HG03280 (cell line): ENCODE measurements around the gene PPP1R16B.

Experiments used
- ATAC-seq: cut with Tn5 transposase; IDR thresholded peaks from one replicate; pipeline ENCODE4 v1.9.1; 2021; ENCODE audit warnings: mild to moderate bottlenecking, moderate library complexity; ENCODE audit not compliant: unreplicated experiment

The PPP1R16B gene

DNA sequence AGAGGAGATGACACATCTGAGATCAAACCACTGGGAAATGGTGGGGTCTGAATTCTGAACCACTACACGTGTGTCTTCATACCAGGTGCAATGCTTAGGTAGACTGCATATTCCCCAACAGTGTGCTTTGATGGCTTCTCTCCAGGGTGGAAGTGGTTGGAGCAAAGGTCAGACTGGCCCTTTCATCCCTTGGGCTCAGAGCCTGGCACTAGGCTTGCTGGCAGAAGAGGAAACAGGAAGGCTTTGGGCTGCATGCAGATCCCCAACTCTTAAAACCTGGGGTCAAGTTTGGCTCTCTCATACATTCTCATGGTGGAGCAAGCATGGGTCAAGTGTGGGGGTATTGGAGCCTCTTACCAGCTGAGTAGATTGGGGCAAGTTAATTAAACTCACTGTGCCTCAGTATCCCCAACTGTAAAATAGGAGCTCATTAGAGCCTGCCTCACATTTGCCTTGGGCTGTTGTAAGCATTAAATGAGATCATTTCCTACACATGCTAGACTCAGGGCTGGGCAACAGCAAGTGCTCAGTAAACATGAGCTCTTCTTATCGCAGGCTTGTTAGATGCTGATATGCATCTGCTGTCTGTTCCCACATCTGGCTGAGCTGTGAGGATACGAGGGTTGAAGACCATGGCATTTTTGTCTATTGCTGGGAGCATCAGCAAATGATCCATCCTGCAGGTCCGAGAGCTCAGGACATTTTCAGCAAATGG, 69.1 kb downstream of the PPP1R16B start:
- ATAC-seq = no peak

DNA sequence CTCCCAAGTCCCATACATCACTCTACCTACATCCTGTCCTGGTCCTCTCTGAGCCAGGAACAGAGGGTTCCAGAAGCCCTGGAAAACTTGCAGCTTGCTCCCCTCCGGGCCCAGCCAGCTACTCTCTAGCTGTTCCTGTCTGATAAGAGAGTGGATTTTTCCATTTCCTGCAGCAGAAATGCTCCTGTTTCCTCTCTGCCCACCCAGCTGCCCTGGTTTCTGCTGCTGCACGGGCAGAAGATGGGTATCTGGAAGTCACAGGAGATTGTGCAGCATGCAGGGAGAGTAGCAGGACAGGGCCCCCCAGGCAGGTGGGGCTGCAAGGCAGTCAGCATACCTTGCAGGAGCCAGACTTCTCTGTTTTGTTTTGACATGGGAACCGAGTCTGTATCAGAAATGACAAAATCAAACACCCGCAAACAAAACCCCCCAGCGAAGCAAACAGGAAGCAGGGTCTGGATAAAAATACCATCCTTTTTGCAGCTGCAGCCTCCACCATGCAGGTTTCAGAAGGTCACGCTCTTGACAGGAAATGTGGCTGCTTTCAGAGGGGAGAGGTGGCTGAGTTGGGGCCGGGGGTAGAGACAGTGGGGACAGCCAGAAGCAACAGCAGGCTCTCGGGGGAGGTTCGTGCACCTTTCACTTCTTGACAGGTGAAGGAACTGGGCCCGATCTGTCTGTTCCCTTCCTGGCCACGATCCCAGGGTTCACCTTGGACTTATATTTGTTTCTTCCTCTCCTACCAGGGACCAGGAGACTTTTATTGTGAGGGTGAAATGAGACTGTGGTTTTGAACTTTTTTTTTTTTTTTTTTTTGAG, 69.9 kb downstream of the PPP1R16B start:
- peak; percentile 68 for ATAC-seq

DNA sequence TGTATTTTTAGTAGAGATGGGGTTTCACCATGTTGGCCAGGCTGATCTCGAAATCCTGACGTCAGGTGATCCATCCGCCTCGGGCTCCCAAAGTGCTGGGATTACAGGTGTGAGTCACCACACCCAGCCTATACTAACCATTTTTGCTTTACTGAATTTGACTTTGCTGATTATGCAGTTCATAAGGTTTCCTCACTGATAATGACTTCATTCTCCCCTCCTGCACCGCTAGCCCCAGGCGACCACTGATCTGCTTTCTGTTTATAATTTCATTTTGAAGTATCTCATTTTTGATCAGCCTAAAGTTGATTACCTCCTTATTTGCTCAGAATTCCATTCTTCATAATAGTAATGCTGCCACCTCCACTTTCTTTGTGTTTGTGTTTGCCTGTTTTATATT, 72.0 kb downstream of the PPP1R16B start:
- no peak for ATAC-seq

DNA sequence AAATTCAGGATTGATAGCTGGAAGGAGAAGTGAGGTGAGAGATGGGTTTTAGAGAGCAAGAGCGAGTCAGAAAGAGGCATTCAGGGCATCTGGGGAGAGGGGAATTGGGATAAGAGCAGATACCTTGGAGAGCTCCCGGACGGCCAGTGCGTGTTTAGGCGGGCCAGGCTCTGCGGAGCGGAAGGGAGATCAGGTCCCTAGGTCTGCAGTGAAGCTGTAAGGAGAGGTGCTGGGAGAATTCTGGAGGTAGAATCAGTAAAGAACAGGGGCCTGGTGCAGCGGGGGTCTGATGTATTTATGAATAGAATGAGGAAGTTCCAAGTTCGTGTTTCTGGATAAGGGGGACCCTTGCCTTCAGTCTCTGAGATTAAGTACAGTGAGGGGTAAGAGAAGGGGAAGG, 73.4 kb downstream of the PPP1R16B start:
- ATAC-seq = no peak

DNA sequence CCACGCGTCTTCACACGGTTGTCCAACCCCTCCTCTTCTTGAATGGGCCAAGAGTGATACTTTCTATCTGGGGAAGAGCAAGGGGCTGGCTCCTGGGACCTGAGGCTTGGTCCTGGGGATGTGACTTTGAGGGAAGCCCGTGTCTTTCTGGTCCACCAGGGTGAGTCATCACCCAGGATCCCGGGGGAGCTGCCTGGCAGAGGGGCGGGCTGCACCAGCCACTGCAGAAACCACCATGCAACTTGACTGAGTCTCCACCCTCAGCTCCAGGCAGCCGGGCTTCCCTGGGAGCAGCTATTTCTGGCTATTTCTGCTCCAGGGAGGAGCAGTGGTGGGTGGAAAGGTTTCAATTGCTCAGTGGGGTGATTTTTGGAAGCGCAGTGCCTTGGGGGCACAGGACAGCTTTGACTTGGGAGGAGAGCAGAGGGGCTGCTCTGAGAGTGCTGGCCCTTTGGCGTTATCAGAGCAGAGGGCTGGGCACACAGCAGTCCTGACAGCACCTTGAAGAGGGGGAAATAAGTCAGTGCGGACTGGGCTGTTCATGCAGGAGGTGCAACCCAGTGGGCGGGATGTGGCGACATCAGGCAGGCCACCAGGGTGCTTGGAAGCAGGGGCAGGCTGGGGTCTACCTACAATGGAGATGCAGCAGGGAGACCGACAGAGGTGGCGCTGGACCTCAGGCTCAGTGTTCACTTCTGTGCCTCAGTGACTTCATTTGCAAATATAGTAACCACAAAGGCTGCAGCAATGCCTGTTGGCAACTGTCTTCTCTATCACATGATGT, 75.6 kb downstream of the PPP1R16B start:
- ATAC-seq = no peak

DNA sequence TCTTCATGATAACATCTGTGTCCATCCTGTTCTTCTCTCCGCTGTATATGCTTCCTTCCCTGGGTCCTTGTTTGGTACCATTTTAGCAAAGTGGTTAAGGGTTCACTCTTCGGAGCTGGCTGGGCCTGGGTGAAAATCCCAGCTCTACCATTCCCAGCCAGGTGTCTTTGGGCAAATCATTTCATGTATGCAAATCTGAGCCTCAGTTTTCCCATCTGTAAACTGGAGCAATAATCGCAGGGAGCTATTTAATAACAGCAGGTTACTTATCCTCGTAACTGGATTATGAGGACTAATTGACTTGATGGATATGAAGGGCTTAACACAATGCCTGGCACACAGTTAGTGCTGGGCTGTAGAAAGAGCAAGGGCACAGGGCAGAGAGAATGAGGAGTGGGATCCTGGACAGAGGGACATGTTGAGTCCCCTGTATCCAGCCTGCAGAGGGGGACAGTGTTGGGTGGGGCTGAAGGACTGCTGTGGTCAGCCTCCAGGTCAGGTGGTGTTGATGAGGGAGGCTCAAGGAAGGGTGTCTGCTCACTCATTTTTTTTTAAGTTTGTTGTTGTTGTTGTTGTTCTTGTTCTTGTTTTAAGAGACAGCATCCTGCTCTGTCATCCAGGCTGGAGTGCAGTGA, 76.4 kb downstream of the PPP1R16B start:
- no peak for ATAC-seq

DNA sequence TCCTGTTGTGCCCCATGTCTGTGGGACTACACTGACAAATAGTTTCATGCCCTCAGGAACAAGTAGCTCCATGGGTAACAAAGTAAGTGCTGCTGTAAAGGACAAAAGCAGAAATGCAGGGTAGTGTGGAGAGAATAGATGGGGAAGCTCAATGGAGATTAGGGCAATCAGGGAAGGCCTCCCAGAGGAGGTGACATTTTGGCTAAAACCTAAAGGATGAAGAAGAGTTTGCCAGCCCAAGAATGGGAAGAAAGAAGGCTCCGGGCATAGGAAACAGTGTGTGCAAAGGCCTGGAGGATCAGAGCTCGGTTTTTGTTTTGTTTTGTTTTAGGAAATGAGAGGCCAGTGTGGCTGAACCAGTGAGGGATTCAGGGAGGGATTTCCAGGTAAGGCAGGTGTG, 77.1 kb downstream of the PPP1R16B start:
- ATAC-seq = no peak

DNA sequence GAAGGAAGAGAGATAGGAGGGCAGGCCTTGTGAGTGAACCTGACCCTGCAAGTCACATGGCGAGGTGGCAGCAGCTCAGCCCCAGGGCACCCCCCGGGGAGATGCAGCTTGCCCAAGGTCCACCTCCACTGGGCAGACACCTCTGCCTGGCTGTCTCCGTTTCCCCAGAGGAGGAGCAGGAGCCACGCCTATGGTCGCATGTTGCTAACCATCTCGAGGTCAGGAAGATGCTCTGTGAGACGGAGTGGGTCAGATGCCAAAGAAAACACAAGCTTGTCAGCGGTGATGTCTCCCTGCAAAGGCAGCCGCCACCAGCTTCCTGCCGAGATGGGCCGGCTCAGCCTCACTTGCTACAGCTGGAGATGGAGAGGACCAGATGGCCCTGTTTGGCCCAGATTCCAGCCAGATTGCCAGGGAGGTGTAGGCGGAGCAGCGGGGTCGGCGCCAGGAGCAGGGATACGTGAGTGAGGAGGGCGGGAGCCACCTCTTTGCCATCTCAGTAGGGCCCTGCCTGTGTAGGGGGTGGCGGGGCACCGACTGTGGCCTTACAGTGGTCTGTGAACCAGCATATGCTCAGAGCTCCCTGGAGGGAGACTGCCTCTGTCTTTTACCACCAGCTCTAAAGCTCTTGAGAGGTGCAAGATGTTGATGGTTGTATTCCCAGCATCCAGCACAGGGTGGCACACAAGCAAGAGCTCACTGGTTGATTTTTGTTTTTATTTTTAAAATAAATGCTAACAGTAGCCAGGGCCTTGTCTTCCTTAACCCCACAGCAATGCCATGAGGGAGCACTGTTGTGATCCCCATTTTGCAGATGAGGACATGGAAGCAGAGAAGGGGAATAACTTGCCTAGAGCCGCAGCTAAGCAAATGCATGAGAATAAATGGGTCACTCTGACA, 77.8 kb downstream of the PPP1R16B start:
- ATAC-seq = no peak

DNA sequence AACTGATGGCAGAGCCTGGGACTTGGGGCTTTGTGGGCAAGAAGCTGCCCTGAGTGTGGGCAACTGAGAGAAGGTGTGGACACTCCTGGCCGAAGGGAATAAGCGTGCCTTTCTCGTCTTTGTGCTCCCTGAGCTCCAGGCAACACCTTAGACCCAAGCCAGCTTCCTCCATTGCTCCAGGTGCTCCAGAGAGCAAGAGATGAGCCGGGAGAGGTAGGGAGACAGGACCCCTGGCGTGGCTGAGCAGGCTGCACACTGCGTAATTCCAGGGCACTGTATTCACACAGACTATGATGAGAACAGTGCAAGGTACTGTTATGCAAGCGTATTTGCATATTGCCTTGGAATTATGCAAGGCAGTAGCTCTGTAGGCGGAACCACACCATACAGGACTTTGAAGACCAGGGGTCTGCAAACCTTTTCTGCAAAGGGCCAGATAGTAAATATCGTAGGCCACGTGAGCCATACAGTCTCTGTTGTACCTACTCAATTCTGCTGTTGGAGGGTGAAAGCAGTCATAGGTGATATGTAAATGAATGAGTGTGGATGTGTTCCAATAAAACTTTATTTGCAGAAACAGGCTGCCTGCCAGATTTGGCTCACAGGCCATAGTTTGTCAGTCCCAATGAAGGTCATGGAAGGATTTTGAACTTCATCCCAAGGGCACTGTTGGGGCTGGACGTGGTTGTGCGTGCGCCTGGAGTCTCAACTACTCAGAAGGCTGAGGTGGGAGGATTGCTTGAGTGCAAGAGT, 78.7 kb downstream of the PPP1R16B start:
- no peak for ATAC-seq

DNA sequence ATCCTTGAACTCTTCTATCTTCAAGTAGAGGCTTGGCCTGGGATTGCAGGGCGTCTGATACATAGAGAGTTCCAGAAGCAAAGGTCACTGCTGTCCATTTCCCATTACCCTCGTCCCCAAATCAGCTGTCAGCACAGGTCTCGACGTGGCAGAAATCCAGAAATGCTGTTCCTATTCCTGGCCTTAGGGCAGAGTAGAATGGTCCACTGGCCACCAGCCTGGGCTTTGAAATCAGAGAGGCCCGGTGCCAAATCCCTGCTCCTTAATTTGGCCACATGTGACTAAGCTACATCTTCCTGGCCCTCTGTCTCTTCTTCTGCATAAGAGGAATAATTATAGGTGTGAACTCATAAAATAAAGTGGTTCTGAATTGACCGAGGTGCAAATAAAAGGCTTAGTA, 79.9 kb downstream of the PPP1R16B start:
- ATAC-seq = no peak

DNA sequence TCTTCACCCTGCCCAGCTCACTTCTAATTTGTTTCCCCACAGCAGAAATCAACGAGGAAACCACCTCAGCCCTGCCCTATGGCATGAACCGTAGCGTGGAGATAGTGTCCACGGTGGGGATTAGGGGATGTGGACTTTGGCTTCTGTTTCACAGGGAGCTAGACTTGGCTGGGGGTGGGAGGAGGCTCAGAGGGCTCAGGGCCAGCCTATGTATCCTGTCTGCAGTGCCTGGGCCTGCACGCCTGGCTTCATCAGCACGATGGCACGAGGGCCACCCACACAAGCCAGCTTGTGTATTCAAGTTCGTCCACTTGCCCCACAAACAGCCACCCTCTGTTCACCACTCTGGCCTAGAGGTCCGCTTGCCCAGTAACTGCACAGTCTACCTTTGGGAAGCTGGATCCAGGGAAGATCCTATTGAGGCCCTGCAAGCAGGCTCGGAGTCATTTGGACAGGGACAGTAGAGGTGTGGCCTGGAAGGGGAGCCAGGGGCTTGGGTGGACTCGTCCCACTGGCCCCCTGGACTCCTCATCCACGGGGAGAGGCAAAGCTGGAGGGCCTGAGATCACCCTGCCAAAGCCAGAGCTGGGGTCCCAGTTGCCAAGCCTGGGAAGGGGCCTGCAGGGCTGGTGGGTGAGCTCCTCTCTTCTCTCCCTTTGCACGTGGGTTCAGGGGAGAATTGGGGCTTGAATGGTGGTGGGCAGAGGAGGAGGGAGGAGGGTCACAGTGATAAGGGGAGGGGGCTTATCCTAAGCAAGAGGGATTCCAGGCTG, 82.7 kb downstream of the PPP1R16B start:
- ATAC-seq = no peak

DNA sequence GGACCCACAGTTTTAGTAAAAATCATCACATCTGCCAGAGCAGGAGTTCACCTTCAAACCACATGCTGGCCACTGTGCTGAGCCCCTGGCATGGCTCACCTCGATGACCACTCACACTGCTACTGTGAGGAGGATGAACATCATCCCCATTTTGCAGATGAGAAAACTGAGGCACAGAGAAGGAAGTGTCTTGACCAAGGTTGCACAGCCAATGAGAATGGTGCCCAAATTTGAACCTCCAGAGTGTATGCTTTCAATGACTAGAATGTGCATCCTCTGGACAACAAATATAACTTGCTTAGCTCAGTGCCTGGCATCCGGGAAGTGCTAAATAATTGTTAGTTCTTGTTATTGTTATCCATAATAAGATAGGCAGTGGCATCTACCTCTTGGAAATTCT, 83.6 kb downstream of the PPP1R16B start:
- ATAC-seq = no peak

DNA sequence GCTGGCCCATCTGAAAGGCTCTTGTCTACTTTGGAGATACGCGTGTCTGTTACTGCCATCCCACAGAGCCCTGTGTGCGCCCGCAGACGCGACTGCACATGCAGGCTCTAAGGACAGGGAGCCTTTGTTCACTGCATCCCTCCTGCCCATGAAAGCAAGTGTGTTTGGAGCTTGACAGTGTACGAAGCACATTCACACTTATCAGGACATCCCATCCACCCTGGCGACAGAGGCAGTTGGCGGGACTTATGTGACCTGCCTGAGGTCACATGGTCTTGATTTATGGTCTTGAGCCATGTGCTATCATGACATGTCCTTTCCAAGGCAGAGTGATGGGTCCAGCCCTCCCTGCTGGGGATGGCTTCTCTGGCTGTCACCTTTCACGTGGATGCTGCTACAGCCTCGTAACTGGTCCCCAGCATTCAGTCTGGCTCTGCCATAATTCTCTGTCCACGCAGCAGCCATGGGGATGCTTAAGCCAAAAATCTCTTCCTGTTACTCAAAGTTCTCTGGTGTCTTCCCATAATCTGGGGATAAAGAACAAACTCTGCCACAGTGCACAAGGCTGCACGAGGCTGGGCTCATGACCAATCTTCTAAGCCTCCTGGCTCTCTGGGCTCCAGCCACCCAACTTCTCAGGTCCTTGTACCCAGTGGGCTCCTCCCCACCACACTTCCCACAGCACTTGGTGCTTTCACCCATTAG, 84.4 kb downstream of the PPP1R16B start:
- ATAC-seq = no peak

DNA sequence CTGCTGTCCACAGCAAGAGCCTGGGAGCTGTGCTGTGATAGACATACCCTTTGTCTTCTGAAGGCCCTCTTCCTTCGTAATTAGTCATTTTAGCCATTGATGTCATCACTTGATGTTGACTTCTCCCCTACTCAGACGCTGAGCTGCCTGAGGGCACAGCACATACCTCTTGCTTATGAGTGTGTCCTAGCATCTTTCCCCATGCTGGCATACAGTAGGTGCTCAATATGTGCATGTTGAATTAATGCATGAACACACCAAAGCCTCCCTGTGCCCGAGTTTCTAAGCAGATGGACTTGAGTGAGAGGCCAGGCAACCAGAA, 85.0 kb downstream of the PPP1R16B start:
- no peak for ATAC-seq

DNA sequence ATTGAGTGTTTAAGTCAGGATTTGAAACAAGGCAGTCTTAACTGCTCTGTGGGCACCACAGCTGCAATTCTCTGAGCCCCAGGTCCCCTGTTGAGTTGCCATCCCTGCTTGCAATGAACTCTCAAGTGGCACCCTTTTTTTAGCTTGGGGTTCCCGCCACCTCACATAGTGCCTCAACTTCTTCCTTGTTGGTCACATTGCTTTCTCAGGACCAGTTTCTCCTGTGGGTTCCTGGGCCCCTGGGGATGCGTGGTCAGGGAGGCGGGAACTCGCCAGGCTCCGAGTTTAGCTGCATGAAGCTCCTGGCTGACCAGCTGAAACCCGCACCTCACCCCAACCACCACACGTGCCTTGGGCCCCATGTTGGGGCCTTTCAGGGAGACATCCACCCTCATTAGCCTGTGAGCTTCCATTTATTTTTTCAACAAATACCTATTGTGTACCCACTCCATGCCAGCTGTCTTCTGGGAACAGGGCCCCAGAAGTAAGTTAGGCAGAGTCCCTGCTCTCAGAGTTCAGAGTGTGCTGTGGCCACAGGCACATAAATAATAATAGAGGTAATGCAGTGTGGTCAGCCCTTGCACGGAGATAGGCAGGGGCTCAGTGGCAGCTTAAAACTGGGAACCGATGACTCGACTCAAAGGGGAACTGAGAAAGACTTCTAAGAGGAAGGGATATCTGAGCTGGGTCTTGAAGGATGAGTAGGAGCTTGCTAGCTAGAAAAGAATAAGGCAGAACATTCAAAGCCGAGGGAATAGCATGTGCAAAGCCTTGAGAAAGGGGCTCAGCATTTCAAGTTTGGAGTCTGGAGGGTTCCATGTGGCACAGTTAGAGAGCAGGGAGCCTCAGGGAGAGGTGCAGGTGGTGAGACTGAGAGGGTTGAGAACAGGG, 86.8 kb downstream of the PPP1R16B start:
- ATAC-seq = peak; percentile 42

DNA sequence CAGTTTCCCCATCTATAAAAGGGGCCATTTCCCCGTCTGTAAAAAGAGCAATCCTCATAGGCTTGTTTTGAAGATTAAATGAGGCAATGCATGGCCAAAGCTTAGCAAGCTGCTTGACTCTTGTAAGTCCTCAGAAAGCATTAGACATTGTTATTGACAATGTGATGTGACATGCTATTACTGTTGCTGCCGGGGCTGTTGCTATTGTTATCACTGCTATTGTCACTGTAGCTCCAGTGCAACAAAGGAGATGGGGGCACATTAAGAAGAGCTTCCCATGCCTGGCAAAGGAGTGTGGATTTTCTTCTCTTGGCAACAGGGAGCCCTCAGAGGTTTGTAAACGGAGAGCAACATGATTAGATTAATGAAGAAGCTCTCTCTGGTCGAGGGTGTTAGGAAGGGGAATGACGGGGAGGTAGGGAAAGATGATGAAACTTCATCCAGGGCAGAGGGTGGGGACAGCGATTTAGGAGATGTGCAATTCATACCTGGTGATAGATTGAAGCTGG, 87.6 kb downstream of the PPP1R16B start:
- ATAC-seq = no peak

DNA sequence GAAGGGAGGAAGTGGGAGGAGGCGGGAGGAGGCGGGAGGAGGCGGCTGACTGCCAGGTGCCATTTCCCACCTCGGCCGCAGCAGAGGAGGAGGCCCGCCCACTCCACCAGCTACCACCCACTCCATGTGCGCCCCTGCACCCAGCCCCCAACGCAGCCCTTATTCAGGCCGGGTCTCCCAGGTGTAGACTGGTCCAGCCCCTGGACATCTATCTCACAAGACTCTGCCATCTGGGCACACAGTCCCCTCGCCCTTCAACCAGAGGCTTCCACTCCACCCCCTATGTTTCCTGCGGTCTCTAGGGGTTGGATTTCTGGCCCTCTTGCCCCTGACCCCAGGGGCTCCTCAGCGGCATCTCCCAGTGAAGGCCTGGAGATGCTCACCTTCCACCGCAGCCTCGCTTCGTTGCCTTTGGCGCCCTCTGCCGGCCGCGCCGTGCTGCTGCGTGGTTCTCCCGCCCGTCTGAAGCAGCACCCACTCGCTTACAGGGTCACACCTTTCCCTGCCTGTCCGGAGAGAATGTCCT, 88.1 kb downstream of the PPP1R16B start:
- ATAC-seq = peak; percentile 42
